B cell (primary cell): Measurements from ENCODE around the gene KATNB1. TPM values are rescaled to one million over a fixed set of nuclear protein-coding genes. Genes with fewer than 3 reads are reported as not detected.

Experiments
- ATAC-seq: fragments of 200-7000 bp; cut with Tn5 transposase; one replicate; pipeline ENCODE4 v1.10.0; 2021; ENCODE audit warnings: low read depth, mild to moderate bottlenecking, moderate number of reproducible peaks, moderate library complexity
- CTCF ChIA-PET: fragments of 350-600 bp; sonication (Branson Sonifier 250); formaldehyde crosslinking; loops from one replicate; lab custom pipeline; 2021; ENCODE audit warnings: antibody characterized with exemption, inconsistent platforms; lab: Charles Lee
- POLR2A ChIA-PET: fragments of 350-600 bp; sonication (Branson Sonifier 250); formaldehyde crosslinking; loops from one replicate; lab custom pipeline; 2021; ENCODE audit warnings: antibody characterized with exemption; lab: Charles Lee
- DNase-seq: peaks from one replicate; pipeline ENCODE4 v3.0.0; 2013
- H2AFZ ChIP-seq: 2 replicates; pipeline ENCODE4 v1.6.1; 2012; ENCODE audit warnings: mild to moderate bottlenecking, low read depth, low read length; ENCODE audit not compliant: insufficient read depth, poor library complexity, severe bottlenecking
- H3K27ac ChIP-seq, 2 donors: 1 replicate in 1 of 2; 2 replicates in 1 of 2; pipeline ENCODE4 v1.5.1; 2012 to 2013; ENCODE audit warnings: low read length in 2 of 2, mild to moderate bottlenecking in 2 of 2, moderate library complexity in 1 of 2
- H3K27me3 ChIP-seq, 4 experiments: fragments of 200-600 bp in 1 of 4; sonication (generic) in 1 of 4; replicated peaks in 1 of 4; 1 replicate in 2 of 4; 2 replicates in 2 of 4; pipeline versions ENCODE4 v1.6.1 to v1.7.0; 2013 to 2016; ENCODE audit warnings: low read length in 3 of 4, mild to moderate bottlenecking in 2 of 4, mixed read lengths in 1 of 4, moderate library complexity in 1 of 4; ENCODE audit not compliant: insufficient read depth in 4 of 4, control insufficient read depth in 3 of 4; ENCODE audit errors: control extremely low read depth in 1 of 4
- H3K36me3 ChIP-seq, 2 experiments: replicated peaks in 1 of 2; 1 replicate in 1 of 2; 2 replicates in 1 of 2; pipeline versions ENCODE4 v1.6.1 to v1.7.1; 2013; ENCODE audit warnings: low read length in 1 of 2; ENCODE audit not compliant: insufficient read depth in 2 of 2, control insufficient read depth in 1 of 2; ENCODE audit errors: control extremely low read depth in 1 of 2, extremely low read depth in 1 of 2
- H3K4me1 ChIP-seq, 2 donors: fragments of 200-600 bp in 1 of 2; sonication (generic) in 1 of 2; 1 replicate in 1 of 2; 2 replicates in 1 of 2; pipeline versions ENCODE4 v1.5.1 to v1.6.1; 2013 to 2017; ENCODE audit warnings: low read length in 2 of 2; ENCODE audit not compliant: control insufficient read depth in 2 of 2, insufficient read depth in 2 of 2
- H3K4me2 ChIP-seq: replicated peaks from 2 replicates; pipeline ENCODE3; 2012; ENCODE audit warnings: mild to moderate bottlenecking, low read depth, low read length; ENCODE audit not compliant: poor library complexity, severe bottlenecking
- H3K4me3 ChIP-seq, 5 experiments: fragments of 200-600 bp in 1 of 5; sonication (generic) in 1 of 5; 1 replicate in 3 of 5; 2 replicates in 2 of 5; pipeline versions ENCODE4 v1.5.1 to v1.7.0; 2011 to 2016; ENCODE audit warnings: low read length in 4 of 5, mild to moderate bottlenecking in 4 of 5, low read depth in 2 of 5, control low read depth in 1 of 5, moderate library complexity in 1 of 5; ENCODE audit not compliant: insufficient read depth in 1 of 5; ENCODE audit errors: control extremely low read depth in 1 of 5, extremely low read depth in 1 of 5
- H3K79me2 ChIP-seq: fragments of 200-600 bp; sonication (generic); one replicate; pipeline ENCODE4 v1.6.0; 2016; ENCODE audit warnings: low read length; ENCODE audit not compliant: control insufficient read depth, insufficient read depth
- H3K9ac ChIP-seq: fragments of 200-600 bp; sonication (generic); 2 replicates; pipeline ENCODE4 v1.6.1; 2017; ENCODE audit warnings: mild to moderate bottlenecking, low read length, moderate library complexity
- H3K9me3 ChIP-seq, 3 donors: one replicate each; pipeline versions ENCODE4 v1.6.1 to v1.7.1; 2013; ENCODE audit warnings: low read length in 2 of 3; ENCODE audit not compliant: control insufficient read depth in 2 of 3, insufficient read depth in 1 of 3; ENCODE audit errors: control extremely low read depth in 1 of 3
- H4K20me1 ChIP-seq: 2 replicates; pipeline ENCODE4 v1.6.0; 2012; ENCODE audit warnings: mild to moderate bottlenecking, low read length; ENCODE audit not compliant: insufficient read depth, control insufficient read depth, poor library complexity, severe bottlenecking
- H3K27ac Mint-ChIP-seq: one replicate; pipeline ENCODE4 v1.8.0; 2021; ENCODE audit warnings: mixed read lengths
- H3K27me3 Mint-ChIP-seq: one replicate; pipeline ENCODE4 v1.8.0; 2021; ENCODE audit warnings: mixed read lengths
- H3K4me1 Mint-ChIP-seq: one replicate; pipeline ENCODE4 v1.8.0; 2021; ENCODE audit warnings: mixed read lengths
- H3K4me3 Mint-ChIP-seq: one replicate; pipeline ENCODE4 v1.8.0; 2021; ENCODE audit warnings: mixed read lengths
- H3K9me3 Mint-ChIP-seq: one replicate; pipeline ENCODE4 v1.8.0; 2022; ENCODE audit warnings: mixed read lengths; ENCODE audit not compliant: insufficient read depth
- CTCF ChIP-seq: fragments of 200-600 bp; IDR thresholded peaks from one replicate; pipeline ENCODE4 v1.8.0; 2022; ENCODE audit warnings: antibody characterized with exemption, mild to moderate bottlenecking
- EZH2 ChIP-seq: IDR thresholded peaks from 2 replicates; pipeline ENCODE4 v1.6.1; 2012; ENCODE audit warnings: borderline replicate concordance, low read depth, mild to moderate bottlenecking, moderate library complexity, low read length; ENCODE audit not compliant: insufficient read depth, poor library complexity, severe bottlenecking
- WGBS: methylation state at CpG from one replicate; pipeline ENCODE4 v1.1.5; 2013; ENCODE audit warnings: missing lambda C conversion rate; ENCODE audit not compliant: insufficient coverage; 5-methylcytosine and 5-hydroxymethylcytosine counted together
- intact Hi-C: fragments of 100-400 bp; cut with micrococcal nuclease; formaldehyde crosslinking; loops from one replicate; pipeline ENCODE4 v1.10.0; 2022
- polyA plus RNA-seq: library from polyadenylated mRNA; depleted of rRNA; stranded (reverse); fragments of >200 nt; gene quantifications from 2 replicates; pipeline ENCODE4 v1.2.3, GENCODE V29; 2012
- total RNA-seq, 2 donors: library from RNA; stranded (reverse); fragments of 120-200 nt in 1 of 2; gene quantifications; 1 replicate in 1 of 2; 2 replicates in 1 of 2; pipeline versions ENCODE4 v1.2.3 to v1.2.4, GENCODE V29; 2013 to 2022

Gene KATNB1
- total and polyA plus RNA-seq, 2 donors (not counting 1 experiment from before 2014, with no cell fraction given) = 20.3 to 29.0 TPM

GRCh38 chr16:57766714-57767348 is 31.3 kb downstream of the KATNB1 start:
- ATAC-seq = no peak
- Histone ChIP-seq H3K79me2 (no peaks in the 10 kb centered on the region), H3K4me3 (no peak overlapping the region), H3K27me3 (no peaks in the 10 kb centered on the region), H3K36me3 (no peaks in the 10 kb centered on the region), H2AFZ (no peak overlapping the region), H3K4me2 (no peak overlapping the region), H3K9ac (no peak overlapping the region), H3K9me3 (no peaks in the 10 kb centered on the region), H3K4me1 (no peaks in the 10 kb centered on the region), H3K27ac (no peak overlapping the region), H4K20me1 (no peaks in the 10 kb centered on the region)
- CTCF ChIA-PET = interaction anchor here (0.6 to 1.4 kb wide), 2 partner anchors 10 to 290 kb away, joined by 3 to 4 read pairs; no protein-coding TSS in a partner anchor
- WGBS = 93% methylated on average over 13 of the region's 15 CpGs
- Mint-ChIP-seq H3K9me3 (no peaks in the 10 kb centered on the region), H3K27ac (no peak overlapping the region), H3K4me1 (no peaks in the 10 kb centered on the region), H3K4me3 (no peak overlapping the region), H3K27me3 (no peaks in the 10 kb centered on the region)
- POLR2A ChIA-PET = no interaction called here
- intact Hi-C loops = no loop called here
- no peak for DNase-seq
- TF ChIP-seq CTCF (no peak), EZH2 (no peak)

- Histone ChIP-seq H3K4me2 (no peak overlapping the region), H2AFZ (no peak overlapping the region), H3K4me3 (no peak overlapping the region), H3K9me3 (no peaks in the 10 kb centered on the region), H4K20me1 (no peaks in the 10 kb centered on the region), H3K36me3 (no peaks in the 10 kb centered on the region), H3K9ac (no peak overlapping the region), H3K4me1 (no peaks in the 10 kb centered on the region), H3K79me2 (no peaks in the 10 kb centered on the region), H3K27me3 (no peaks in the 10 kb centered on the region), H3K27ac (no peak overlapping the region)
- ATAC-seq (no peak), DNase-seq (no peak)
- TF ChIP-seq CTCF = no peak
- no peak for TF ChIP-seq EZH2
- CTCF ChIA-PET = no interaction called here
- H3K4me1 Mint-ChIP-seq = no peaks in the 10 kb centered on the region
- no peaks in the 10 kb centered on the region for H3K9me3 Mint-ChIP-seq
- intact Hi-C loops = no loop called here
- POLR2A ChIA-PET = no interaction called here
- no peak overlapping the region for H3K4me3 Mint-ChIP-seq
- 94% methylated on average over 20 of the region's 22 CpGs for WGBS
- H3K27ac Mint-ChIP-seq = no peak overlapping the region
- no peaks in the 10 kb centered on the region for H3K27me3 Mint-ChIP-seq
Measured at GRCh38 chr16:57769541-57770145, 34.1 kb downstream of the KATNB1 start.
